MM.1S (cell line): ENCODE measurements around the gene PIK3R2.

Experiments
- DNase-seq: peaks from one replicate; pipeline ENCODE4 v3.0.0-alpha.2; 2015
- H2AFZ ChIP-seq: fragments of 300-600 bp; sonication (generic); 2 replicates; pipeline ENCODE4 v1.6.0; 2016; ENCODE audit warnings: antibody characterized with exemption, low read length
- H3F3A ChIP-seq: fragments of 300-600 bp; sonication (generic); 2 replicates; pipeline ENCODE4 v1.6.1; 2016; ENCODE audit warnings: mild to moderate bottlenecking, antibody characterized with exemption, low read length, moderate library complexity, mixed read lengths; ENCODE audit not compliant: insufficient read depth
- H3K27ac ChIP-seq: fragments of 300-600 bp; sonication (generic); 2 replicates; pipeline ENCODE4 v1.5.1; 2016; ENCODE audit warnings: mild to moderate bottlenecking, low read length
- H3K27me3 ChIP-seq: fragments of 300-600 bp; sonication (generic); replicated peaks from 2 replicates; pipeline ENCODE4 v1.6.0; 2016; ENCODE audit warnings: low read length; ENCODE audit not compliant: insufficient read depth
- H3K36me3 ChIP-seq: fragments of 300-600 bp; sonication (generic); replicated peaks from 2 replicates; pipeline ENCODE4 v1.6.1; 2016; ENCODE audit warnings: mild to moderate bottlenecking, low read length, mixed read lengths; ENCODE audit not compliant: insufficient read depth
- H3K4me1 ChIP-seq: fragments of 300-600 bp; sonication (generic); 2 replicates; pipeline ENCODE4 v1.6.1; 2016; ENCODE audit warnings: low read length, mixed read lengths
- H3K4me2 ChIP-seq: fragments of 300-600 bp; sonication (generic); 2 replicates; pipeline ENCODE4 v1.6.0; 2016; ENCODE audit warnings: low read depth, low read length
- H3K4me3 ChIP-seq: fragments of 300-600 bp; sonication (generic); 2 replicates; pipeline ENCODE4 v1.5.1; 2016; ENCODE audit warnings: low read length, mixed read lengths
- H3K79me2 ChIP-seq: fragments of 300-600 bp; sonication (generic); 2 replicates; pipeline ENCODE4 v1.6.1; 2016; ENCODE audit warnings: mixed run types, low read length, mixed read lengths
- H3K9ac ChIP-seq: fragments of 300-600 bp; sonication (generic); 2 replicates; pipeline ENCODE4 v1.6.1; 2016; ENCODE audit warnings: low read length, mixed read lengths
- H3K9me2 ChIP-seq: fragments of 300-600 bp; sonication (generic); replicated peaks from 2 replicates; pipeline ENCODE4 v1.6.1; 2016; ENCODE audit warnings: mild to moderate bottlenecking, low read length, mixed read lengths; ENCODE audit not compliant: insufficient read depth
- H3K9me3 ChIP-seq: fragments of 300-600 bp; sonication (generic); replicated peaks from 2 replicates; pipeline ENCODE4 v1.6.1; 2016; ENCODE audit warnings: mild to moderate bottlenecking, low read length, mixed read lengths; ENCODE audit not compliant: insufficient read depth
- H4K20me1 ChIP-seq: fragments of 300-600 bp; sonication (generic); 2 replicates; pipeline ENCODE4 v1.6.1; 2016; ENCODE audit warnings: mild to moderate bottlenecking, low read length, moderate library complexity, mixed read lengths; ENCODE audit not compliant: insufficient read depth
- CTCF ChIP-seq: fragments of 300-600 bp; sonication (generic); IDR thresholded peaks from 2 replicates; pipeline ENCODE4 v1.5.1; 2016; ENCODE audit warnings: antibody characterized with exemption, low read length, mixed read lengths
- EZH2 ChIP-seq: fragments of 300-600 bp; sonication (generic); optimal IDR thresholded peaks from 2 replicates; pipeline ENCODE3; 2017; ENCODE audit warnings: low read depth, mild to moderate bottlenecking, antibody characterized with exemption, low read length, mixed read lengths
- EZH2phosphoT487 ChIP-seq: fragments of 300-600 bp; sonication (generic); IDR thresholded peaks from 2 replicates; pipeline ENCODE4 v1.6.1; 2018; ENCODE audit warnings: antibody characterized with exemption, low read length

PIK3R2 gene

GRCh38 chr19:18164072-18164471, 11.1 kb downstream of the PIK3R2 start:
- TF ChIP-seq CTCF (no peak), EZH2phosphoT487 (no peak)
- Histone ChIP-seq H3K4me1 (peaks cover 4% of the 10 kb centered on the region), H3K27me3 (no peaks in the 10 kb centered on the region)

GRCh38 chr19:18165794-18166544, 13.0 kb downstream of the PIK3R2 start:
- H3K4me3 ChIP-seq = no peak overlapping the region
- H3K9me2 ChIP-seq = no peaks in the 10 kb centered on the region
- no peak for TF ChIP-seq EZH2phosphoT487
- TF ChIP-seq CTCF = no peak
- TF ChIP-seq EZH2 = no peak
- no peak overlapping the region for H3K4me2 ChIP-seq
- H3K27ac ChIP-seq = no peak overlapping the region
- no peaks in the 10 kb centered on the region for H3K79me2 ChIP-seq
- no peaks in the 10 kb centered on the region for H3K36me3 ChIP-seq
- DNase-seq = no peak
- H3K9me3 ChIP-seq = no peaks in the 10 kb centered on the region
- H2AFZ ChIP-seq = no peak overlapping the region
- peaks cover 4% of the 10 kb centered on the region for H3K4me1 ChIP-seq
- no peak overlapping the region for H3K9ac ChIP-seq
- no peaks in the 10 kb centered on the region for H4K20me1 ChIP-seq
- H3K27me3 ChIP-seq = no peaks in the 10 kb centered on the region
- no peaks in the 10 kb centered on the region for H3F3A ChIP-seq

More at GRCh38 chr19:18164072-18164471, 11.1 kb downstream of the PIK3R2 start:
- H4K20me1 ChIP-seq = no peaks in the 10 kb centered on the region
- no peak overlapping the region for H3K27ac ChIP-seq
- H3K79me2 ChIP-seq = no peaks in the 10 kb centered on the region
- H3K9ac ChIP-seq = no peak overlapping the region
- H3K9me3 ChIP-seq = no peaks in the 10 kb centered on the region
- DNase-seq = no peak
- H2AFZ ChIP-seq = no peak overlapping the region
- no peaks in the 10 kb centered on the region for H3K9me2 ChIP-seq
- no peaks in the 10 kb centered on the region for H3K36me3 ChIP-seq
- H3F3A ChIP-seq = peaks cover 5% of the 10 kb centered on the region; the same call in 1 of the 2 replicates
- no peak overlapping the region for H3K4me3 ChIP-seq
- no peak overlapping the region for H3K4me2 ChIP-seq

- Histone ChIP-seq H4K20me1 (no peaks in the 10 kb centered on the region), H2AFZ (no peak overlapping the region), H3K4me1 (no peaks in the 10 kb centered on the region), H3K79me2 (no peaks in the 10 kb centered on the region), H3K9me3 (no peaks in the 10 kb centered on the region), H3K4me2 (no peak overlapping the region), H3K9me2 (no peaks in the 10 kb centered on the region), H3F3A (peaks cover 3% of the 10 kb centered on the region; the same call in 1 of the 2 replicates), H3K36me3 (no peaks in the 10 kb centered on the region), H3K4me3 (no peak overlapping the region), H3K27ac (no peak overlapping the region), H3K27me3 (no peaks in the 10 kb centered on the region), H3K9ac (no peak overlapping the region)
- DNase-seq = no peak
- TF ChIP-seq EZH2 (no peak), CTCF (no peak), EZH2phosphoT487 (no peak)
Measured at GRCh38 chr19:18167011-18167410, 14.0 kb downstream of the PIK3R2 start.
